Measurements from ENCODE around the gene HDAC4. TPM values are rescaled to one million over a fixed set of nuclear protein-coding genes. Genes with fewer than 3 reads are reported as not detected.

The HDAC4 gene
- total RNA-seq, 1 donor: 20.3 TPM

DNA sequence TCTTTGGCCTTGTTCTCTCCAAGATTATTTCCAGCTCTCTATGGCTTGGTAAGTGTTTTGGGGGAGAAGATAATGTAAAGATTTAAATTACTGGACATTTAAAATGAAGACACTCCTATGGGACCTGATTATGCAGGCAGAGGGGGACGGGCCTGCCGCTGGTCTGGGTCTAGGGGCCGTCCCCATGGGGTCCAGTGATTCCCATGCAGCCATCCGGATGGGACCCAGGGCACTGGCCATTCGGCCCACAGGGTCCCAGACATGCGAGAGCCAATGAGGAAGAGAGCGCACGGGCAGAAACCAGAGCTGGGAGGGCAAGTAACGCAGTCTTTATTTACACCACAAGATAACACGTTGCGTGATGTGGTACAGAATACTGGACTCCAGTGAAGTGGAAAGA lies 353.0 kb downstream of the HDAC4 start:
- TF ChIP-seq, protein P1, sequence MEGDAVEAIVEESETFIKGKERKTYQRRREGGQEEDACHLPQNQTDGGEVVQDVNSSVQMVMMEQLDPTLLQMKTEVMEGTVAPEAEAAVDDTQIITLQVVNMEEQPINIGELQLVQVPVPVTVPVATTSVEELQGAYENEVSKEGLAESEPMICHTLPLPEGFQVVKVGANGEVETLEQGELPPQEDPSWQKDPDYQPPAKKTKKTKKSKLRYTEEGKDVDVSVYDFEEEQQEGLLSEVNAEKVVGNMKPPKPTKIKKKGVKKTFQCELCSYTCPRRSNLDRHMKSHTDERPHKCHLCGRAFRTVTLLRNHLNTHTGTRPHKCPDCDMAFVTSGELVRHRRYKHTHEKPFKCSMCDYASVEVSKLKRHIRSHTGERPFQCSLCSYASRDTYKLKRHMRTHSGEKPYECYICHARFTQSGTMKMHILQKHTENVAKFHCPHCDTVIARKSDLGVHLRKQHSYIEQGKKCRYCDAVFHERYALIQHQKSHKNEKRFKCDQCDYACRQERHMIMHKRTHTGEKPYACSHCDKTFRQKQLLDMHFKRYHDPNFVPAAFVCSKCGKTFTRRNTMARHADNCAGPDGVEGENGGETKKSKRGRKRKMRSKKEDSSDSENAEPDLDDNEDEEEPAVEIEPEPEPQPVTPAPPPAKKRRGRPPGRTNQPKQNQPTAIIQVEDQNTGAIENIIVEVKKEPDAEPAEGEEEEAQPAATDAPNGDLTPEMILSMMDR (IDR thresholded peaks at IDR 0.05; ENCODE audit: insufficient read depth, low read depth, low read length): no peak
- no peak overlapping the region for H3K4me3 ChIP-seq (ENCODE audit: low read depth, low read length)
- DNase-seq (ENCODE audit: low read depth): no peak

DNA sequence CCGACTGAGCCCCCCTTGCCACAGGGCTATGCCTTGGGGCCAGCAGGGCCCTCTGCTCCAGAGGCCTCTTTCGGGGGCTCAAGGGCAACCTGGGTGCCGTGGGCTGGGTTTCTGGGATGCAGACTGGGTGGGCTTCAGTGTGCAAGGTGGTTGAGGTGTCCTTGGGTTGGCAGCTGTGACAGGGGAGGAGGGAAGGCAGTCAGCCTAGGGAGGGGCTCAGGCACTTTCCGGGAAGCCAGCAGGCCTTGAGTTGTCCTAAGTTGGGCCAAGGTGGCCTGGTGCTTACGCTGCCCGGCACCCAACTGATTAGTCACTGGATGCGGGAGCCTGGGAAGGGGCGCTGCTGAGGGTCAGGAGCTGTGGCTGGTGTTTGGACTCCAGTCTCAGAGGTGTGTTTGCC lies 353.4 kb downstream of the HDAC4 start:
- no peak overlapping the region for H3K4me3 ChIP-seq (ENCODE audit: low read depth, low read length)
- TF ChIP-seq, protein P1 (IDR thresholded peaks at IDR 0.05; ENCODE audit: insufficient read depth, low read depth, low read length): no peak
- DNase-seq (ENCODE audit: low read depth): no peak

DNA sequence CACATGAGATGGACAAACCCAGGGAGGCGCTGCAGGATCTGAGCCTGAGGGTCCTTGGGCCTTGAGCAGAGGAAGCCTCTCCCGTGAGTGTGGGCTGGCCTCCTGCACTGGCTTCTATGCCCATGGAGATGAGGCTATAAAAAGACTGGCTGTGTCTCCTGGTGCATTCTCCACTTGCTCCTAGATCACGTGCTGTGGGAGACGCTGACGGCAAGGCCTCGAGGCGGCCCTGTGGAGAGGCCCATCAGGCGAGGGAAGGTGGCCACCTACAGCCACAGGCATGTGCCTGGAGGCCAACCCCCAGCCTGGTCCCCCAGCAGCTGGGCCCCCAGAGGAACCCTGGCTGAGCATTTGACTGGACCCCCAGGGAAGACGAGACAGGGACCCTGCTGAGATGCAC lies 354.0 kb downstream of the HDAC4 start:
- TF ChIP-seq, protein P1 (IDR thresholded peaks at IDR 0.05; ENCODE audit: insufficient read depth, low read depth, low read length): no peak
- H3K4me3 ChIP-seq (ENCODE audit: low read depth, low read length): no peak overlapping the region
- no peak for DNase-seq (ENCODE audit: low read depth)

DNA sequence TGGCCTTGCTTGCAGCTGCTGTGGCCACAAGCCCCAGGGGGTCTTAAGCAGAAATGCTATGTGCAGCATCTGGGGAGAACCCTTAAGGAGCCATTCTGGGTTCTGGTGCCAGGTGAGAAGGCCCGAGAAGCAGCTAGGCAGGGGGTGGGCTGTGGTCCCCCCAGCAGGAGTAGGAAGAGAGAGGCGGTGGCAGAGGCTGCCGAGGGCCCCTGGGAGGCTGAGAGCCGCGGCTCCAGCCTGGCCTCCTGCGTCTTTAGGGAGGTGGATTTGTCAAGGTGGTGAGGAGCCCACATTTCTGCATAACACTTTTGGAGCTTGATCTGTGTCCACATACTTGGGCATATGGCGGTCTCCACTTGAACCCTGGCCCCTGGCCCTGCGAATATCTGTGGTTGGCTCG lies 356.5 kb downstream of the HDAC4 start:
- TF ChIP-seq, protein P1 (IDR thresholded peaks at IDR 0.05; ENCODE audit: insufficient read depth, low read depth, low read length): no peak
- DNase-seq (ENCODE audit: low read depth): no peak
- no peak overlapping the region for H3K4me3 ChIP-seq (ENCODE audit: low read depth, low read length)

DNA sequence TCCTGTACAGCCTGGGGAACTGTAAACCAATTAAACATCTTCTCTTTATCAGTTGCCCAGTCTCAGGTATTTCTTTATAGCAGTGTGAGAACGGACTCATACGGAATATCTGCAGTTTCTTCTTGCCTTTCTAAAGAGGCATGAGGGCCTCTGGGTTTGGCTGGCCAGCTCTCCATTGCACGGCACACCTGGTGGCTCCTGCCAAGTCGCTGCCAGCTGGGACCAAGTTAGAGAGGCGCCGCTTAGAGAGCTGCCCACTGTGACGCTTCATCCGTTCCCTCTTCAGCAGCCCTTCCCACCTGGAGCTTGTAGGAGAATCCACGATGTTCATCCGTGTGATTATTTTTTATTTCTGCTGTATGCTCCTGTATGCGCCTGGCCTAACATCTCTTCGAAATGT lies 357.5 kb downstream of the HDAC4 start:
- TF ChIP-seq, protein P1 (IDR thresholded peaks at IDR 0.05; ENCODE audit: insufficient read depth, low read depth, low read length): no peak
- DNase-seq (ENCODE audit: low read depth): no peak
- no peak overlapping the region for H3K4me3 ChIP-seq (ENCODE audit: low read depth, low read length)

DNA sequence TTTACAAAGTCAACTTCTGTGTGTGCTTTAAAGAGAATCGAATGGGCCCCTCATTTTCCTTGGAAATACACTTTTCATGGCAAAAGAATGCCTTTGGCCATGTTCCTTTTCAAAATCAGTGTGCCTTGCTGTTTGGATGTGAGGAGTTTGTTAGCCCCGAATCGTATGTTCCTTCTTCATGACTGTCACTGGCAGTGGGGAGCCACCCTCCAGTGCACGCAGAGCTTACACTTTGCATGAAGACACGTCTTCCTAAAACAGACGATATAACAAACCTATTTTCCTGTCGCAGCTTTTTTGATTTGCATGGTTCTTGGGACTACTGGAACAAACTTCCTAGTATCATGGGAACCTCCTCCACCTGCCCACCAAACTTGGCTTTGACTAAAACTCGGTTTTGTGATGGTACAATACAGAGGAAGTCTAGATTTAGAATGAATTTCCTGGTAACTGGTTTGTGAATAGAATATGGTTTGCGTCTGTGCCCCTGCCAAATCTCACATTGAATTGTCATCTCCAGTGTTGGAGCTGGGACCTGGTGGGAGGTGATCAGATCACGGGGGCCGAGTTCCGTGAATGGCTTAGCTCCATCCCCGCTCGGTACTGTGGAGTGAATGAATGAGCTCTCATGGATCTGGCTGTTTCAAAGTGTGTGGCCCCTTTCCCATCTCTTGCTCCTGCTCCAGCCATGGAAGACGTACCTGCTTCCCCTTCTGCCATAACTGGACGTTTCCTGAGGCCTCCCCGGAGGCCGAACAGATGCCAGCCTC lies 358.1 kb downstream of the HDAC4 start:
- no peak overlapping the region for H3K4me3 ChIP-seq (ENCODE audit: low read depth, low read length)
- TF ChIP-seq, protein P1 (IDR thresholded peaks at IDR 0.05; ENCODE audit: insufficient read depth, low read depth, low read length): no peak
- no peak for DNase-seq (ENCODE audit: low read depth)

DNA sequence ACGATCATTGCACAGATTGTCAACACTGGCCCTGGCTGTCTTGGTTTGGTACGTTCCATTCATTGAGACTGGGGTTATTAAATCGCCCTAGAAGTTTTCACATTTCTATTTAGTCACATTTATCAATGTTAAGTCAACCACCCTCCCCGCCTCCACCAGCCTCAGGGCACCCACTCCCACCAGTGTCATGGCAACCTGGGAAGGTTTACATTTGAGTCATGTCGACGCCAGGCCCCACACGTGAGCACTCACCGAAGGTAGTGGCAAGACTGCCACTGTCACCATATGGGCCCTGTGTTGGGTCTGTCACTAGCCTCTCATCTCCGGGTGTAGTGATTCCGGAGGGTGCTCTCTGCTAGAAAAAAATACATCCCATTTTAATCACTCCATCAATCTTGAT lies 358.8 kb downstream of the HDAC4 start:
- H3K4me3 ChIP-seq (ENCODE audit: low read depth, low read length): no peak overlapping the region
- no peak for DNase-seq (ENCODE audit: low read depth)
- TF ChIP-seq, protein P1 (IDR thresholded peaks at IDR 0.05; ENCODE audit: insufficient read depth, low read depth, low read length): no peak

Data from fibroblast of villous mesenchyme (primary cell).